Tibial nerve (tissue), 4 donors: ENCODE data around the gene PLCG1. TPM values are rescaled to one million over a fixed set of nuclear protein-coding genes. Genes with fewer than 3 reads are reported as not detected.

ENCODE experiments used
- DNase-seq, 2 donors: peaks; one replicate each; pipeline ENCODE4 v3.0.0-alpha.2; 2019; ENCODE audit warnings: low spot score in 2 of 2
- H3K27ac ChIP-seq, 4 donors: fragments of 200-600 bp; sonication (generic) in 3 of 4; one replicate each; pipeline ENCODE4 v1.5.1; 2017 to 2019; ENCODE audit warnings: mild to moderate bottlenecking in 1 of 4
- H3K27me3 ChIP-seq, 2 donors: fragments of 200-600 bp; sonication (generic) in 1 of 2; one replicate each; pipeline versions ENCODE4 v1.5.1 to v1.6.0; 2017 to 2019
- H3K36me3 ChIP-seq, 3 donors: fragments of 200-600 bp; sonication (generic); one replicate each; pipeline ENCODE4 v1.5.1; 2018 to 2019
- H3K4me1 ChIP-seq, 4 donors: fragments of 200-600 bp; sonication (generic) in 3 of 4; one replicate each; pipeline ENCODE4 v1.5.1; 2017 to 2019
- H3K4me3 ChIP-seq, 4 donors: fragments of 200-600 bp; sonication (generic) in 3 of 4; one replicate each; pipeline ENCODE4 v1.5.1; 2017 to 2019; ENCODE audit warnings: mild to moderate bottlenecking in 1 of 4, moderate library complexity in 1 of 4
- H3K9me3 ChIP-seq, 4 donors: fragments of 200-600 bp; sonication (generic) in 3 of 4; one replicate each; pipeline ENCODE4 v1.5.1; 2017 to 2019
- CTCF ChIP-seq, 5 experiments: fragments of 200-600 bp in 3 of 5; fragments of 450-650 bp in 2 of 5; sonication (generic) in 3 of 5; IDR thresholded peaks; one replicate each; pipeline ENCODE4 v1.5.1; 2016 to 2019; ENCODE audit warnings: antibody characterized with exemption in 5 of 5, mild to moderate bottlenecking in 3 of 5, moderate library complexity in 2 of 5
- EP300 ChIP-seq, 2 donors: sonication (generic); formaldehyde crosslinking; IDR thresholded peaks; one replicate each; pipeline ENCODE4 v1.6.1; 2017; ENCODE audit warnings: antibody characterized with exemption in 2 of 2, mild to moderate bottlenecking in 1 of 2
- POLR2A ChIP-seq, 2 donors: fragments of 450-650 bp; IDR thresholded peaks; one replicate each; pipeline ENCODE4 v1.6.1; 2017; ENCODE audit warnings: antibody characterized with exemption in 2 of 2, mild to moderate bottlenecking in 2 of 2, moderate library complexity in 2 of 2
- WGBS, 2 donors: methylation state at CpG; one replicate each; pipeline ENCODE4 v1.1.5; 2018; 5-methylcytosine and 5-hydroxymethylcytosine counted together
- total RNA-seq, 4 donors: library from RNA; depleted of rRNA; stranded (reverse); fragments of >200 nt; gene quantifications; one replicate each; pipeline ENCODE4 v1.1.0, GENCODE V29; 2016

PLCG1 gene
- total RNA-seq, 4 donors from 2014 or later, result 127 to 165 (median 144) TPM

DNA sequence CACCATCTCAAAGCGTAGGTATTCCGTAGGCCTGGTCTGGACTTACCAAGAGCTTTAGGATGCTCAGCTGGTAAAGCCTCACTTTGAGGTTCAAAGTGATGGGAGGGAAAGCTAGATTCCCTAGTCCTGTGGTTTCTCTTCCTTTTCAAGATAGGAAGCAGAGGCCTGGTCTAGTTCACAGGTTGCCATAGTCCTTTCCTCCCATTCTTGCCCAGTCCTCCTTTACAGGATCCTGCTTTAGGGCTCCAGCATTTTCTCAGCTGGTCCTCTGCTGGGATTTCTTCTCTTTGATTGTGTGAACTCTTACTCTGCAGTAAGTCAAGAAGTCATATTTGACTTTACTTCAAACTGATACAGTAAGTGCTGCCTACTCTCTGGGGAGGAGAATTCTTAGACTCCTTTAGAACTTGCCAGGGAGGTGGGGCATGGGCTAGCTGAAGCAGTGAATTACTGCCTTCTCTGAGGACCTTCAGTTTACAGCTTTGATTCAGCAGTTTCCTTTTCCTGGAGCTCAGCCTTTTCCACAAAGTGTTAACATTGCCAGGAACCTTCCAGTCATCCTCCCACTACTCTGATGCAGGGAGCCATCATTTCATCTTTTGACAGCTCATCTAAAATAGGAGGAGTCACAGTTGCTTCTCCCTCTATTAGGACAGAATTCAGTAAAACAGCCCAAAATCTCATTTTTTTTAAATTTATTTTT lies 42.8 kb upstream of the PLCG1 start:
- no peak for TF ChIP-seq CTCF (IDR thresholded peaks at IDR 0.05)
- no peak for TF ChIP-seq POLR2A (IDR thresholded peaks at IDR 0.05)
- TF ChIP-seq EP300 (IDR thresholded peaks at IDR 0.05), result no peak
- H3K4me1 ChIP-seq, result peaks cover 0 to 5% (median 0%) of the 10 kb centered on the region in 4 donors
- no peak overlapping the region for H3K27ac ChIP-seq
- no peaks in the 10 kb centered on the region for H3K9me3 ChIP-seq
- no peak overlapping the region for H3K4me3 ChIP-seq
- H3K27me3 ChIP-seq, result no peaks in the 10 kb centered on the region
- no peak for DNase-seq
- 97 to 98% methylated on average over 2 of the region's 2 CpGs for WGBS, 2 donors
- H3K36me3 ChIP-seq, result peaks cover 0 to 68% (median 9%) of the 10 kb centered on the region in 3 donors

DNA sequence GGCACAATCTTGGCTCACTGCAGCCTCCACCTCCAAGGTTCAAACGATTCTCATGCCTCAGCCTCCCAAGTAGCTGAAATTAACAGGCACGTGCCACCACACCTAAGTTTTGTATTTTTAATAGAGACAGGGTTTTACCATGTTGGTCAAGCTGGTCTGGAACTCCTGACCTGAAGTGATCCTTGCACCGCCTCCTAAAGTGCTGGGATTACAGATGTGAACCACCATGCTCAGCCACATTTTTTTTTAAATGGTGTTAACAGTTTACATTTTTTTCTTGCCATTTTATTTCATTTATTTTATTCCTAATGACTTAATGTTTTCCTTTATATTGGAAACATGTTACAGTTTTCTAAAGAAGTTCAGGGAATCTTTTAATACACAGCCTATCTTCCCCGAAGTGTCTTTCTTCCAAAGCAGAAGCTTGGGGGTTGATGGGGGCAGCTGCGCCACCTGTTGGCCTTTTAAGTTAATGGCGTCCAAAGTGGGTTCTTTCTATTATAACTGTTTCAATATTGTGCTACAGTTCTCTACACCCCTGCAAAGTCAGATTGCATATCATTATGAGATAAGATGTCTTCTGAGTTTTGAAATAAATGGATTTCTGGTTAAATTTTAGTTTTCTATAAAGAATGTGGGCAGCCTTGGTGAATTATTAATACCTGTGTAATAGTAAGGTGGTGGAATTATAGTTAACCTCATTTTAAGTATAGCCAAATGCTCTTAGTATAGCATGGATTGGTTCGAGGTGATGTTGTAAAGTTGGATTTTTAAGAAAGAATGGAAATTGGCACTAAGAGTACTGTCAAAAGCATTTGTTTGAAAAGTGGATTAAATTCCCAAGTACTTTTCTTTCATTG lies 42.0 kb upstream of the PLCG1 start:
- peaks cover 0 to 5% (median 0%) of the 10 kb centered on the region in 4 donors for H3K4me1 ChIP-seq
- WGBS, 2 donors, result 44 to 47% methylated on average over 7 of the region's 7 CpGs

GRCh38 chr20:41098703-41099250 lies 38.6 kb upstream of the PLCG1 start:
- Histone ChIP-seq H3K27ac (no peak overlapping the region), H3K36me3 (peaks cover 8 to 81% (median 21%) of the 10 kb centered on the region in 3 donors), H3K27me3 (no peaks in the 10 kb centered on the region), H3K4me3 (no peak overlapping the region), H3K4me1 (peaks cover 0 to 5% (median 0%) of the 10 kb centered on the region in 4 donors), H3K9me3 (no peaks in the 10 kb centered on the region)
- 89 to 90% methylated on average over 4 of the region's 4 CpGs for WGBS, 2 donors
- TF ChIP-seq EP300 (IDR thresholded peaks at IDR 0.05) (no peak), POLR2A (IDR thresholded peaks at IDR 0.05) (no peak), CTCF (IDR thresholded peaks at IDR 0.05) (no peak)
- DNase-seq, result no peak

More for the DNA sequence above, 42.0 kb upstream of the PLCG1 start:
- no peak overlapping the region for H3K27ac ChIP-seq
- peak in 1 of 2 donors; percentile 57 for DNase-seq
- no peak overlapping the region for H3K4me3 ChIP-seq
- H3K36me3 ChIP-seq, result peaks cover 0 to 70% (median 12%) of the 10 kb centered on the region in 3 donors
- TF ChIP-seq EP300 (IDR thresholded peaks at IDR 0.05) (no peak), POLR2A (IDR thresholded peaks at IDR 0.05) (no peak), CTCF (IDR thresholded peaks at IDR 0.05) (peak; percentile 71 to 83 (median 81))
- no peaks in the 10 kb centered on the region for H3K9me3 ChIP-seq
- H3K27me3 ChIP-seq, result no peaks in the 10 kb centered on the region

- Histone ChIP-seq H3K9me3 (no peaks in the 10 kb centered on the region), H3K27me3 (no peaks in the 10 kb centered on the region), H3K4me1 (peaks cover 0 to 5% (median 0%) of the 10 kb centered on the region in 4 donors), H3K27ac (no peak overlapping the region), H3K4me3 (no peak overlapping the region), H3K36me3 (peaks cover 8 to 91% (median 21%) of the 10 kb centered on the region in 3 donors)
- TF ChIP-seq EP300 (IDR thresholded peaks at IDR 0.05) (no peak), CTCF (IDR thresholded peaks at IDR 0.05) (no peak), POLR2A (IDR thresholded peaks at IDR 0.05) (no peak)
- WGBS, 2 donors, result 84 to 89% methylated on average over 9 of the region's 9 CpGs
- DNase-seq, result no peak
These were observed 37.3 kb upstream of the PLCG1 start for GRCh38 chr20:41100001-41100480.
